Stimulated activated naive CD8-positive, alpha-beta T cell treated with anti-CD3 and anti-CD28 coated beads, Interleukin-15, Interleukin-2, amounts not matched to agents 100 U/mL and 50 U/mL, for 24 hours (primary cell): Measurements from ENCODE around the gene PDXDC1.
"Not testable (repeated sequence)": the region's sequence is repeated elsewhere in the genome, so short reads cannot be mapped to it uniquely, and the experiment has no call there.

Experiments used
- ATAC-seq: fragments of 150-1000 bp; cut with Tn5 transposase; one replicate; pipeline ENCODE4 v1.10.0; 2021
- DNase-seq: peaks from one replicate; pipeline ENCODE4 v3.0.0; 2021

The PDXDC1 gene

GRCh38 chr16:14974656-14975417, at the start of gene PDXDC1:
PDXDC1 (plus strand) TSS chr16:14975026; CDS start chr16:14975200, 174 bp downstream.
- DNase-seq (peak; percentile 99), ATAC-seq (peak; percentile 99)

GRCh38 chr16:14928064-14928714, 46.6 kb upstream of the PDXDC1 start:
- ATAC-seq (peak; percentile 66), DNase-seq (peak; percentile 5)

GRCh38 chr16:14929176-14929575, 45.6 kb upstream of the PDXDC1 start:
- not testable (repeated sequence) for DNase-seq, ATAC-seq

- not testable (repeated sequence) for DNase-seq, ATAC-seq
These were observed 44.6 kb upstream of the PDXDC1 start for GRCh38 chr16:14930246-14930645.

GRCh38 chr16:14930971-14931370, 43.9 kb upstream of the PDXDC1 start:
- DNase-seq, ATAC-seq: not testable (repeated sequence)

GRCh38 chr16:14932581-14933375, 42.0 kb upstream of the PDXDC1 start:
- not testable (repeated sequence) for ATAC-seq

GRCh38 chr16:14937143-14937542, 37.7 kb upstream of the PDXDC1 start, which contains the start of gene NPIPA1:
NPIPA1 (plus strand) TSS chr16:14937443; CDS start chr16:14937443, 0 bp downstream.
- DNase-seq, ATAC-seq: not testable (repeated sequence)

More at GRCh38 chr16:14932581-14933375, 42.0 kb upstream of the PDXDC1 start:
- DNase-seq, result not testable (repeated sequence)

GRCh38 chr16:14937994-14938393, 36.8 kb upstream of the PDXDC1 start:
- ATAC-seq, DNase-seq: not testable (repeated sequence)

- DNase-seq, ATAC-seq: not testable (repeated sequence)
These were observed 32.1 kb upstream of the PDXDC1 start for GRCh38 chr16:14942686-14943085.

GRCh38 chr16:14955546-14956231, 19.1 kb upstream of the PDXDC1 start:
- no peak for ATAC-seq
- no peak for DNase-seq

- DNase-seq (no peak), ATAC-seq (no peak)
These were observed 17.1 kb upstream of the PDXDC1 start for GRCh38 chr16:14957576-14958322.

GRCh38 chr16:14958323-14958600, 16.6 kb upstream of the PDXDC1 start:
- no peak for ATAC-seq
- no peak for DNase-seq

GRCh38 chr16:14958970-14959369, 15.9 kb upstream of the PDXDC1 start:
- no peak for ATAC-seq
- no peak for DNase-seq

- DNase-seq, result no peak
- ATAC-seq, result no peak
These were observed 13.2 kb upstream of the PDXDC1 start for GRCh38 chr16:14961405-14962186.

GRCh38 chr16:14963281-14964173, 11.3 kb upstream of the PDXDC1 start:
- no peak for ATAC-seq
- DNase-seq, result no peak

- DNase-seq, result no peak
- ATAC-seq, result no peak
These were observed 9.5 kb upstream of the PDXDC1 start for GRCh38 chr16:14965328-14965727.

- DNase-seq, ATAC-seq: not testable (repeated sequence)
These were observed 5.0 kb upstream of the PDXDC1 start for GRCh38 chr16:14969795-14970194.

GRCh38 chr16:14971621-14972228, 3.1 kb upstream of the PDXDC1 start:
- not testable (repeated sequence) for ATAC-seq

More at GRCh38 chr16:14971621-14972228, 3.1 kb upstream of the PDXDC1 start:
- DNase-seq, result not testable (repeated sequence)
